SK-N-SH (cell line): ENCODE data around the gene SPTBN1. TPM values are rescaled to one million over a fixed set of nuclear protein-coding genes. Genes with fewer than 3 reads are reported as not detected.

Source experiments
- CTCF ChIA-PET: fragments of 300-600, 350-600 bp; formaldehyde crosslinking; extraction: SDS; loops from one replicate; lab custom pipeline; 2021; lab: Yijun Ruan, JAX
- POLR2A ChIA-PET: fragments of 350-600 bp; sonication (Branson Sonifier 250); formaldehyde crosslinking; extraction: SDS; loops from one replicate; lab custom pipeline; 2020; ENCODE audit warnings: antibody characterized with exemption, inconsistent platforms; lab: Yijun Ruan, JAX
- DNase-seq: peaks from one replicate; pipeline ENCODE4 v3.0.0; 2012
- H2AFZ ChIP-seq: fragments of 200-600 bp; sonication (generic); 2 replicates; pipeline ENCODE4 v1.8.1; 2016; ENCODE audit warnings: antibody characterized with exemption, mild to moderate bottlenecking, low read depth
- H3F3A ChIP-seq: fragments of 200-600 bp; sonication (generic); replicated peaks from 2 replicates; pipeline ENCODE3; 2016; ENCODE audit warnings: antibody characterized with exemption, mild to moderate bottlenecking; ENCODE audit not compliant: insufficient read depth
- H3K27ac ChIP-seq, 2 experiments: fragments of 200-500 bp in 1 of 2; fragments of 200-600 bp in 1 of 2; sonication (Bioruptor generic) in 1 of 2; sonication (generic), shearing (Covaris generic) in 1 of 2; 2 replicates each; pipeline versions ENCODE4 v1.5.1 to v1.6.1; 2014 to 2016; ENCODE audit warnings: low read depth in 2 of 2, inconsistent platforms in 1 of 2, low read length in 1 of 2, mild to moderate bottlenecking in 1 of 2, mixed read lengths in 1 of 2
- H3K27me3 ChIP-seq: fragments of 200-600 bp; sonication (generic), shearing (Covaris generic); 2 replicates; pipeline ENCODE4 v1.6.1; 2016; ENCODE audit warnings: mixed run types; ENCODE audit not compliant: insufficient read depth
- H3K36me3 ChIP-seq, 2 experiments: fragments of 200-500 bp in 1 of 2; fragments of 200-600 bp in 1 of 2; sonication (Bioruptor generic) in 1 of 2; sonication (generic) in 1 of 2; replicated peaks in 1 of 2; 2 replicates each; pipeline versions ENCODE3 to v1.5.1; 2014 to 2016; ENCODE audit warnings: low read length in 1 of 2, mild to moderate bottlenecking in 1 of 2; ENCODE audit not compliant: insufficient read depth in 2 of 2, control insufficient read depth in 1 of 2
- H3K4me1 ChIP-seq, 2 experiments: fragments of 200-500 bp in 1 of 2; fragments of 200-600 bp in 1 of 2; sonication (Bioruptor generic) in 1 of 2; sonication (generic), shearing (Covaris generic) in 1 of 2; 2 replicates each; pipeline versions ENCODE4 v1.5.1 to v1.6.1; 2014 to 2016; ENCODE audit warnings: low read depth in 1 of 2, low read length in 1 of 2, mixed run types in 1 of 2; ENCODE audit not compliant: insufficient read depth in 2 of 2, control insufficient read depth in 1 of 2
- H3K4me2 ChIP-seq: fragments of 200-600 bp; sonication (generic), shearing (Covaris generic); 2 replicates; pipeline ENCODE4 v1.6.1; 2017; ENCODE audit warnings: mixed run types
- H3K4me3 ChIP-seq, 2 experiments: fragments of 200-500 bp in 1 of 2; fragments of 200-600 bp in 1 of 2; sonication (Bioruptor generic) in 1 of 2; sonication (generic), shearing (Covaris generic) in 1 of 2; 2 replicates each; pipeline versions ENCODE4 v1.5.1 to v1.8.1; 2014 to 2016; ENCODE audit warnings: low read depth in 2 of 2, inconsistent platforms in 1 of 2, low read length in 1 of 2, mild to moderate bottlenecking in 1 of 2, mixed read lengths in 1 of 2, moderate library complexity in 1 of 2
- H3K79me2 ChIP-seq: fragments of 200-600 bp; sonication (generic); 2 replicates; pipeline ENCODE4 v1.8.1; 2017; ENCODE audit warnings: mild to moderate bottlenecking; ENCODE audit not compliant: insufficient read depth
- H3K9ac ChIP-seq: fragments of 200-600 bp; sonication (generic); 2 replicates; pipeline ENCODE4 v1.6.1; 2017; ENCODE audit warnings: mixed run types
- H3K9me2 ChIP-seq: fragments of 200-600 bp; sonication (generic); 2 replicates; pipeline ENCODE4 v1.6.1; 2017; ENCODE audit warnings: mixed run types
- H3K9me3 ChIP-seq: fragments of 200-600 bp; sonication (generic); 2 replicates; pipeline ENCODE4 v1.6.1; 2017; ENCODE audit warnings: mixed run types, mild to moderate bottlenecking, moderate library complexity
- H4K20me1 ChIP-seq: fragments of 200-600 bp; sonication (generic); 2 replicates; pipeline ENCODE4 v1.6.1; 2017; ENCODE audit warnings: mild to moderate bottlenecking, mixed run types; ENCODE audit not compliant: insufficient read depth
- CHD2 ChIP-seq: fragments of 150-350 bp; IDR thresholded peaks from 2 replicates; pipeline ENCODE4 v1.6.1; 2018; ENCODE audit warnings: low read length; ENCODE audit not compliant: partially characterized antibody
- EZH2phosphoT487 ChIP-seq: fragments of 200-600 bp; sonication (generic); IDR thresholded peaks from 2 replicates; pipeline ENCODE4 v1.6.1; 2017; ENCODE audit warnings: low read depth, mixed run types, mild to moderate bottlenecking, antibody characterized with exemption, moderate library complexity, borderline replicate concordance
- FOSL2 ChIP-seq: IDR thresholded peaks from 2 replicates; pipeline ENCODE4 v1.4.0; 2012; ENCODE audit warnings: low read depth, mild to moderate bottlenecking, moderate library complexity, borderline replicate concordance
- JUND ChIP-seq: IDR thresholded peaks from 2 replicates; pipeline ENCODE4 v1.4.0; 2012
- MEF2A ChIP-seq: IDR thresholded peaks from 2 replicates; pipeline ENCODE4 v1.4.0; 2012; ENCODE audit warnings: low read depth, borderline replicate concordance
- POLR2AphosphoS5 ChIP-seq: IDR thresholded peaks from 2 replicates; pipeline ENCODE4 v1.6.1; 2012; ENCODE audit warnings: low read depth, low read length
- RCOR1 ChIP-seq: fragments of 150-350 bp; IDR thresholded peaks from 2 replicates; pipeline ENCODE4 v1.6.1; 2017; ENCODE audit warnings: antibody characterized with exemption, low read length
- SIN3A ChIP-seq: IDR thresholded peaks from 2 replicates; pipeline ENCODE4 v1.6.1; 2012; ENCODE audit warnings: low read depth, mild to moderate bottlenecking, low read length, moderate library complexity, borderline replicate concordance
- SMC3 ChIP-seq: IDR thresholded peaks from 2 replicates; pipeline ENCODE4 v1.6.1; 2012; ENCODE audit warnings: low read depth, low read length, improper control_type of control experiment
- TAF1 ChIP-seq: IDR thresholded peaks from 2 replicates; pipeline ENCODE4 v1.6.1; 2012; ENCODE audit warnings: low read depth, mild to moderate bottlenecking, low read length, moderate library complexity, borderline replicate concordance
- WGBS: methylation state at CpG from one replicate; pipeline ENCODE4 v1.1.6; 2017; ENCODE audit warnings: low lambda C conversion rate; 5-methylcytosine and 5-hydroxymethylcytosine counted together
- polyA plus RNA-seq, 3 experiments: library from polyadenylated mRNA; depleted of rRNA; stranded (reverse); fragments of >200 nt; gene quantifications; 2 replicates each; pipeline ENCODE4 v1.2.3, GENCODE V29; 2012
- TF ChIP-seq, protein P1 (sequence below): fragments of 200-600 bp; sonication (generic); IDR thresholded peaks from 2 replicates; pipeline ENCODE4 v1.6.1; 2017; ENCODE audit warnings: antibody characterized with exemption, mild to moderate bottlenecking, moderate library complexity
- TF ChIP-seq, protein P2 (sequence below): IDR thresholded peaks from 2 replicates; pipeline ENCODE4 v1.4.0; 2012; ENCODE audit warnings: low read depth, borderline replicate concordance
- TF ChIP-seq, protein P3 (sequence below): fragments of 150-350 bp; IDR thresholded peaks from 2 replicates; pipeline ENCODE4 v1.6.1; 2017; ENCODE audit warnings: antibody characterized with exemption, low read length, low read depth, borderline replicate concordance
- TF ChIP-seq, protein P4 (sequence below): IDR thresholded peaks from 2 replicates; pipeline ENCODE4 v1.4.0; 2012; ENCODE audit warnings: low read depth

SPTBN1 gene
- polyA plus RNA-seq, 1 of the 3 experiments (the other 2 are of a cell fraction), result 29.1 TPM

DNA sequence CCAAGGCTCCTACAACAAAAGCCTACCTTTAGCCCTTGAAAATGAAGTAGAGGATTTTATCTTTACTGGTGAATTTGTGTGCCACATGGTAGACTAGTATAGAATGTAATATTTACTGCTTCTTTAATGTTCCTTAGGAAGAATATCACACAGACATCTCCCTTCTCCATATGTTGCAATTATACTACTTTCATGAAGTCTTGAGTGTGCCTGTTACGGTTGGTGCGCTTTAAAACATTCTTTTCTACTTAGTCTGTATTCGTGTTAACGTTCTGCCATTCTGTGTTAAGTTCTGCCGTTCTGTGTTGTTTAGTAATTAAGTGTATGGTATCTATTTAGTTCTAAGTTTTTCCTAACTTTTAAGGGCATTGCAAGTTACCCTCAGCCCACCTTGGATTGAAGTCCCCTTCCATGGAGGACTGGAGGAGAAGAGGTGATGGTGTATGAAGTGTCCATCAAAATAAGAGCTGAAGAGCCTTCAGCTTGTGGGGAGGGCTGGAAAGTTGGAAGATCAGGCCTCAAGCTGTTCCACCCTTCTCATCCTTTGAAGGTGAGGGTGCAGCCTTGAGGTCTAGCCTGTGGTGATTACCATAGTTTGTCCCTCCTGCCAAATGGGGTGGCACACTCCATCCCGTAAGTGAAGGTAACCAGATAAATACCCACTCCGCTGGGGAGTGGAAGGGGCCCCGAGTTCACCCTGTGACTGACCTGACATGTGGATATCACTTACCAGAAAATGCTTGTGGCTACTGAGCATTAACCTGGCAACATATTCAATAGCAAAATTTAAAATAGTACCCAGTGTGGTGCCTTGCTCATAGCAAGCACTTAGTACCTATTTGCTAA is 131.3 kb downstream of the SPTBN1 start:
- Histone ChIP-seq H3K4me1 (peaks cover 39 to 41% of the 10 kb centered on the region in 2 experiments; a peak in 3 of 4 replicates), H2AFZ (no peak overlapping the region), H3K9ac (no peak overlapping the region), H3K4me2 (no peak overlapping the region), H3K9me2 (no peaks in the 10 kb centered on the region), H3K27ac (peak overlapping the region; percentile 27 to 81; a peak in 3 of 4 replicates), H3K27me3 (no peaks in the 10 kb centered on the region), H3K79me2 (peaks cover 99% of the 10 kb centered on the region), H4K20me1 (peaks cover 65% of the 10 kb centered on the region), H3K4me3 (no peak overlapping the region), H3K36me3 (peaks cover 4 to 14% of the 10 kb centered on the region in 2 experiments), H3F3A (peaks cover 11% of the 10 kb centered on the region), H3K9me3 (no peaks in the 10 kb centered on the region)
- DNase-seq, result no peak
- POLR2A ChIA-PET, result interaction anchor here (0.6 kb wide), 1 partner anchor 20 kb away, joined by 3 read pairs; no protein-coding TSS in a partner anchor
- CTCF ChIA-PET, result interaction anchor here (0.8 to 1.5 kb wide), 3 partner anchors 23 to 117 kb away, joined by 3 read pairs; no protein-coding TSS in a partner anchor
- 96% methylated on average over 8 of the region's 8 CpGs for WGBS
- TF ChIP-seq SMC3, result no peak
- no peak for TF ChIP-seq FOSL2
- TF ChIP-seq, protein P1, sequence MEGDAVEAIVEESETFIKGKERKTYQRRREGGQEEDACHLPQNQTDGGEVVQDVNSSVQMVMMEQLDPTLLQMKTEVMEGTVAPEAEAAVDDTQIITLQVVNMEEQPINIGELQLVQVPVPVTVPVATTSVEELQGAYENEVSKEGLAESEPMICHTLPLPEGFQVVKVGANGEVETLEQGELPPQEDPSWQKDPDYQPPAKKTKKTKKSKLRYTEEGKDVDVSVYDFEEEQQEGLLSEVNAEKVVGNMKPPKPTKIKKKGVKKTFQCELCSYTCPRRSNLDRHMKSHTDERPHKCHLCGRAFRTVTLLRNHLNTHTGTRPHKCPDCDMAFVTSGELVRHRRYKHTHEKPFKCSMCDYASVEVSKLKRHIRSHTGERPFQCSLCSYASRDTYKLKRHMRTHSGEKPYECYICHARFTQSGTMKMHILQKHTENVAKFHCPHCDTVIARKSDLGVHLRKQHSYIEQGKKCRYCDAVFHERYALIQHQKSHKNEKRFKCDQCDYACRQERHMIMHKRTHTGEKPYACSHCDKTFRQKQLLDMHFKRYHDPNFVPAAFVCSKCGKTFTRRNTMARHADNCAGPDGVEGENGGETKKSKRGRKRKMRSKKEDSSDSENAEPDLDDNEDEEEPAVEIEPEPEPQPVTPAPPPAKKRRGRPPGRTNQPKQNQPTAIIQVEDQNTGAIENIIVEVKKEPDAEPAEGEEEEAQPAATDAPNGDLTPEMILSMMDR, result no peak
- TF ChIP-seq, protein P2, sequence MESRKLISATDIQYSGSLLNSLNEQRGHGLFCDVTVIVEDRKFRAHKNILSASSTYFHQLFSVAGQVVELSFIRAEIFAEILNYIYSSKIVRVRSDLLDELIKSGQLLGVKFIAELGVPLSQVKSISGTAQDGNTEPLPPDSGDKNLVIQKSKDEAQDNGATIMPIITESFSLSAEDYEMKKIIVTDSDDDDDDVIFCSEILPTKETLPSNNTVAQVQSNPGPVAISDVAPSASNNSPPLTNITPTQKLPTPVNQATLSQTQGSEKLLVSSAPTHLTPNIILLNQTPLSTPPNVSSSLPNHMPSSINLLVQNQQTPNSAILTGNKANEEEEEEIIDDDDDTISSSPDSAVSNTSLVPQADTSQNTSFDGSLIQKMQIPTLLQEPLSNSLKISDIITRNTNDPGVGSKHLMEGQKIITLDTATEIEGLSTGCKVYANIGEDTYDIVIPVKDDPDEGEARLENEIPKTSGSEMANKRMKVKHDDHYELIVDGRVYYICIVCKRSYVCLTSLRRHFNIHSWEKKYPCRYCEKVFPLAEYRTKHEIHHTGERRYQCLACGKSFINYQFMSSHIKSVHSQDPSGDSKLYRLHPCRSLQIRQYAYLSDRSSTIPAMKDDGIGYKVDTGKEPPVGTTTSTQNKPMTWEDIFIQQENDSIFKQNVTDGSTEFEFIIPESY, result no peak
- TF ChIP-seq, protein P3, sequence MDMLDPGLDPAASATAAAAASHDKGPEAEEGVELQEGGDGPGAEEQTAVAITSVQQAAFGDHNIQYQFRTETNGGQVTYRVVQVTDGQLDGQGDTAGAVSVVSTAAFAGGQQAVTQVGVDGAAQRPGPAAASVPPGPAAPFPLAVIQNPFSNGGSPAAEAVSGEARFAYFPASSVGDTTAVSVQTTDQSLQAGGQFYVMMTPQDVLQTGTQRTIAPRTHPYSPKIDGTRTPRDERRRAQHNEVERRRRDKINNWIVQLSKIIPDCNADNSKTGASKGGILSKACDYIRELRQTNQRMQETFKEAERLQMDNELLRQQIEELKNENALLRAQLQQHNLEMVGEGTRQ, result no peak
- no peak for TF ChIP-seq MEF2A
- no peak for TF ChIP-seq EZH2phosphoT487
- TF ChIP-seq SIN3A, result no peak
- TF ChIP-seq JUND, result no peak
- TF ChIP-seq CHD2, result no peak
- no peak for TF ChIP-seq POLR2AphosphoS5
- TF ChIP-seq RCOR1, result no peak
- TF ChIP-seq, protein P4, sequence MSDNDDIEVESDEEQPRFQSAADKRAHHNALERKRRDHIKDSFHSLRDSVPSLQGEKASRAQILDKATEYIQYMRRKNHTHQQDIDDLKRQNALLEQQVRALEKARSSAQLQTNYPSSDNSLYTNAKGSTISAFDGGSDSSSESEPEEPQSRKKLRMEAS, result no peak
- no peak for TF ChIP-seq TAF1
